HL-60 (cell line): ENCODE data around the gene KAZN.

ENCODE experiments used
- GABPA ChIP-seq: IDR thresholded peaks from 2 replicates; pipeline ENCODE4 v1.6.1; 2012; ENCODE audit warnings: low read depth
- POLR2AphosphoS5 ChIP-seq: IDR thresholded peaks from 2 replicates; pipeline ENCODE4 v1.6.1; 2012; ENCODE audit warnings: low read depth
- TF ChIP-seq, protein P1 (sequence below): IDR thresholded peaks from one replicate; pipeline ENCODE4 v1.5.1; 2011; ENCODE audit warnings: low read length, control low read depth, inconsistent platforms; ENCODE audit not compliant: insufficient read depth

DNA sequence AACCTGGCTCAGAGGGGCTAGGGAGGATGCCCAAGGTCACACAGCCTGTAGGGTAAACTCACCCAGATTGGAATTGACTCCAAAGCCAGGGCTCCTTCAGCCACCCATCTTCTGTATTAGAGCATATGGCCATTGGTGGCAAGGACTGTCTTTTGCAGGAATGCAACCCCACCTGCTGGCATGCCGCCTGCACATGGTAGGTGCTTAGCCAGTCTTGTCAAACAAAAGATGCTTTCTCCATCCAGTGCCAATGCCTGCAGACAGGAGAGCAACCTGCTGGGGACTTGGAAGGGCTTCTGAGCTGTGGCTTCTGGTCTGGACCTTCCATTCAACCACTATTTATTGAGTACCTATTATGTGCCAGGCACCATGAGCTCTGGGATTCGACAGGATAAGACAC lies 459.8 kb downstream of the KAZN start:
- no peak for TF ChIP-seq GABPA
- TF ChIP-seq, protein P1, sequence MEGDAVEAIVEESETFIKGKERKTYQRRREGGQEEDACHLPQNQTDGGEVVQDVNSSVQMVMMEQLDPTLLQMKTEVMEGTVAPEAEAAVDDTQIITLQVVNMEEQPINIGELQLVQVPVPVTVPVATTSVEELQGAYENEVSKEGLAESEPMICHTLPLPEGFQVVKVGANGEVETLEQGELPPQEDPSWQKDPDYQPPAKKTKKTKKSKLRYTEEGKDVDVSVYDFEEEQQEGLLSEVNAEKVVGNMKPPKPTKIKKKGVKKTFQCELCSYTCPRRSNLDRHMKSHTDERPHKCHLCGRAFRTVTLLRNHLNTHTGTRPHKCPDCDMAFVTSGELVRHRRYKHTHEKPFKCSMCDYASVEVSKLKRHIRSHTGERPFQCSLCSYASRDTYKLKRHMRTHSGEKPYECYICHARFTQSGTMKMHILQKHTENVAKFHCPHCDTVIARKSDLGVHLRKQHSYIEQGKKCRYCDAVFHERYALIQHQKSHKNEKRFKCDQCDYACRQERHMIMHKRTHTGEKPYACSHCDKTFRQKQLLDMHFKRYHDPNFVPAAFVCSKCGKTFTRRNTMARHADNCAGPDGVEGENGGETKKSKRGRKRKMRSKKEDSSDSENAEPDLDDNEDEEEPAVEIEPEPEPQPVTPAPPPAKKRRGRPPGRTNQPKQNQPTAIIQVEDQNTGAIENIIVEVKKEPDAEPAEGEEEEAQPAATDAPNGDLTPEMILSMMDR, result no peak
- TF ChIP-seq POLR2AphosphoS5, result no peak
